Measurements from ENCODE around the gene ZMYM3.

DNA sequence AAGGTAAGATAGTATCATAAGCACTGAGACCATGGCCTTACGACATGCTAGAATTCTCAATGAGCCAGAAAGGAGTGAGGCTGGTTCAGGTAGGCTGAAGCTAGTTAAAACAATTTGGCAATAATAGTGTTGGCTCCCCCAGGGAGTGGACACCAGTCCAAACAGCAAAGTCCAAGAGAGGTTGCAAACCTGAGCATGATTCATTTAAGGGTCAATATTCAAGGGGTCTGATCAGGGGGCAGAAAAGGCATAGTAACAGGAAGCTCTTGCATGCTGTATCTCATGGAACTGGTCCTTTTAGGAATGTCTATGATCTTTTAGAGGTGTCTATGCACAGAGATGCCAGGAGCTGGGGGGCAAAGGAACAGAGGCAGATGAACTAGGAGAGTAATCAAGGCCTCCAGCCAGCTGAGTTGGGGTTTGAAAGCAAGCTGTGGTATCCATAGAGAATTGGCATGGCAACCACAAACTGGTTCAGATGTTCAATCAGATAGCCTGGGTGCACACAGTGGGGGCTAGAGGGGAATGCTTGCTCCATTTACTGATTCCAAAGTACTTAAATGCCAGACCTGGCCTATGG is 25.8 kb downstream of the ZMYM3 start:
- TF ChIP-seq, protein P1, sequence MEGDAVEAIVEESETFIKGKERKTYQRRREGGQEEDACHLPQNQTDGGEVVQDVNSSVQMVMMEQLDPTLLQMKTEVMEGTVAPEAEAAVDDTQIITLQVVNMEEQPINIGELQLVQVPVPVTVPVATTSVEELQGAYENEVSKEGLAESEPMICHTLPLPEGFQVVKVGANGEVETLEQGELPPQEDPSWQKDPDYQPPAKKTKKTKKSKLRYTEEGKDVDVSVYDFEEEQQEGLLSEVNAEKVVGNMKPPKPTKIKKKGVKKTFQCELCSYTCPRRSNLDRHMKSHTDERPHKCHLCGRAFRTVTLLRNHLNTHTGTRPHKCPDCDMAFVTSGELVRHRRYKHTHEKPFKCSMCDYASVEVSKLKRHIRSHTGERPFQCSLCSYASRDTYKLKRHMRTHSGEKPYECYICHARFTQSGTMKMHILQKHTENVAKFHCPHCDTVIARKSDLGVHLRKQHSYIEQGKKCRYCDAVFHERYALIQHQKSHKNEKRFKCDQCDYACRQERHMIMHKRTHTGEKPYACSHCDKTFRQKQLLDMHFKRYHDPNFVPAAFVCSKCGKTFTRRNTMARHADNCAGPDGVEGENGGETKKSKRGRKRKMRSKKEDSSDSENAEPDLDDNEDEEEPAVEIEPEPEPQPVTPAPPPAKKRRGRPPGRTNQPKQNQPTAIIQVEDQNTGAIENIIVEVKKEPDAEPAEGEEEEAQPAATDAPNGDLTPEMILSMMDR (IDR thresholded peaks at IDR 0.05), result no peak
- no peak for TF ChIP-seq POLR2A (IDR thresholded peaks at IDR 0.05)

Measured in testis (tissue), 2 donors.